ENCODE results near the gene OXNAD1.

DNA sequence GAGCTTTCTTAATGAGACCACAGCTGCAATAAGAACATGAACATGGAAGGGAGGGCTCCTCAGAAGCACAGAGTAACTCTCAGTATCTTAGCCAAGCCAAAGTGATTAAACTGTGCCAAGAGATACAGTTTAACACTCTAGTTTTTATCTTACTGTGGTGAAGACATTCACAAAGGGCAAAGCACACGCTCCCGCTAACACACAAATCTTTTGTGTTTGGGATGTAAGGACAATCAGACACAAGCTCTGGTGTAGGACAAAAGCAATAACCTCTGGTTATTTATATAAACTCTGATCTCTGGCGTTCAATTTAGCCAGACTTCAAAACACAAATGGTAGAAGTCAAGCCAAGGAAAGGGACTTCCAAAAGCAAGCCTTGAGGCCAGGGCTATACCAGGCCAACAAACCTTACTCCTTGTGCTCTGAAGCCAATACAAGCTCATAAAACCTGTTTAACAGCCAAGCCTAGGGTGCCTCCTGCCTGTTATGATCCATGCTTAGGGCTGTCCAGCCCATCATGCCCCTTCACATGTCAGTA is 28.1 kb upstream of the OXNAD1 start:
- TF ChIP-seq, protein P1, sequence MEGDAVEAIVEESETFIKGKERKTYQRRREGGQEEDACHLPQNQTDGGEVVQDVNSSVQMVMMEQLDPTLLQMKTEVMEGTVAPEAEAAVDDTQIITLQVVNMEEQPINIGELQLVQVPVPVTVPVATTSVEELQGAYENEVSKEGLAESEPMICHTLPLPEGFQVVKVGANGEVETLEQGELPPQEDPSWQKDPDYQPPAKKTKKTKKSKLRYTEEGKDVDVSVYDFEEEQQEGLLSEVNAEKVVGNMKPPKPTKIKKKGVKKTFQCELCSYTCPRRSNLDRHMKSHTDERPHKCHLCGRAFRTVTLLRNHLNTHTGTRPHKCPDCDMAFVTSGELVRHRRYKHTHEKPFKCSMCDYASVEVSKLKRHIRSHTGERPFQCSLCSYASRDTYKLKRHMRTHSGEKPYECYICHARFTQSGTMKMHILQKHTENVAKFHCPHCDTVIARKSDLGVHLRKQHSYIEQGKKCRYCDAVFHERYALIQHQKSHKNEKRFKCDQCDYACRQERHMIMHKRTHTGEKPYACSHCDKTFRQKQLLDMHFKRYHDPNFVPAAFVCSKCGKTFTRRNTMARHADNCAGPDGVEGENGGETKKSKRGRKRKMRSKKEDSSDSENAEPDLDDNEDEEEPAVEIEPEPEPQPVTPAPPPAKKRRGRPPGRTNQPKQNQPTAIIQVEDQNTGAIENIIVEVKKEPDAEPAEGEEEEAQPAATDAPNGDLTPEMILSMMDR (IDR thresholded peaks at IDR 0.05), result no peak
- no peak for TF ChIP-seq POLR2A (IDR thresholded peaks at IDR 0.05)

Measured in right lobe of liver (tissue), 4 donors.